ENCODE results near the gene PTPRK.

DNA sequence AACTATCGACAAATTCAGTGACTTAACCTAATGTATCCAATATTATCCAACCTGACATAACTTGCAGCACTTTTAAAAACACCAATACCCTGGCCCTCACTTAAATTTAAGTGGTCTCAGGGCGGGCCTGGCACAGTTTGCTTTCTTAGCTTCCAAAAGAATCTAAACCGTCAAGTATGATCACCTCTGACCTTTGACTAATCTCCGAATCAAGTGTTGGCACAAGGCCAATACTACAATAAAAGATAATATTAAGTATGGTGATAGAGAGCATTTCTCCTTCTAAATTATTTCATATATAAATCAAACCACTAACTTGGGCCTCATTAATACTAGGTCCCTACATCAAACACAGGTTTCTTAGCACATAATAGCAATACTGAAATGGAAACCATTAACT lies 153.0 kb downstream of the PTPRK start:
- TF ChIP-seq RCOR1 (IDR thresholded peaks at IDR 0.05; ENCODE audit: borderline replicate concordance in 1 of 2, low read depth in 2 of 2, low read length in 2 of 2): no peak
- no peak for TF ChIP-seq NCOA1 (IDR thresholded peaks at IDR 0.05; ENCODE audit: low read depth)
- TF ChIP-seq, protein P1, sequence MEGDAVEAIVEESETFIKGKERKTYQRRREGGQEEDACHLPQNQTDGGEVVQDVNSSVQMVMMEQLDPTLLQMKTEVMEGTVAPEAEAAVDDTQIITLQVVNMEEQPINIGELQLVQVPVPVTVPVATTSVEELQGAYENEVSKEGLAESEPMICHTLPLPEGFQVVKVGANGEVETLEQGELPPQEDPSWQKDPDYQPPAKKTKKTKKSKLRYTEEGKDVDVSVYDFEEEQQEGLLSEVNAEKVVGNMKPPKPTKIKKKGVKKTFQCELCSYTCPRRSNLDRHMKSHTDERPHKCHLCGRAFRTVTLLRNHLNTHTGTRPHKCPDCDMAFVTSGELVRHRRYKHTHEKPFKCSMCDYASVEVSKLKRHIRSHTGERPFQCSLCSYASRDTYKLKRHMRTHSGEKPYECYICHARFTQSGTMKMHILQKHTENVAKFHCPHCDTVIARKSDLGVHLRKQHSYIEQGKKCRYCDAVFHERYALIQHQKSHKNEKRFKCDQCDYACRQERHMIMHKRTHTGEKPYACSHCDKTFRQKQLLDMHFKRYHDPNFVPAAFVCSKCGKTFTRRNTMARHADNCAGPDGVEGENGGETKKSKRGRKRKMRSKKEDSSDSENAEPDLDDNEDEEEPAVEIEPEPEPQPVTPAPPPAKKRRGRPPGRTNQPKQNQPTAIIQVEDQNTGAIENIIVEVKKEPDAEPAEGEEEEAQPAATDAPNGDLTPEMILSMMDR (IDR thresholded peaks at IDR 0.05 in 2 of 3, conservative IDR thresholded peaks at IDR 0.05 in 1 of 3; ENCODE audit: insufficient read depth in 2 of 3, low read depth in 1 of 3, low read length in 3 of 3): no peak
- no peak for TF ChIP-seq POLR2A (conservative IDR thresholded peaks at IDR 0.05)
- TF ChIP-seq ADNP (tag; IDR thresholded peaks at IDR 0.05): no peak
- TF ChIP-seq ZNF699 (CRISPR knock-in tag; IDR thresholded peaks at IDR 0.05; ENCODE audit: insufficient replicate concordance): no peak
- no peak for TF ChIP-seq MEF2A (IDR thresholded peaks at IDR 0.05; ENCODE audit: control insufficient read depth, low read depth, low read length)
- TF ChIP-seq REST (IDR thresholded peaks at IDR 0.05; ENCODE audit: borderline replicate concordance): no peak
- no peak for TF ChIP-seq REST (CRISPR knock-in tag; IDR thresholded peaks at IDR 0.05; ENCODE audit: low read depth)
- TF ChIP-seq POLR2AphosphoS5 (IDR thresholded peaks at IDR 0.05; ENCODE audit: control insufficient read depth, insufficient read depth, low read depth, low read length): no peak
- no peak for TF ChIP-seq RNF2 (IDR thresholded peaks at IDR 0.05)
- TF ChIP-seq PCBP2 (IDR thresholded peaks at IDR 0.05; ENCODE audit: low read depth, low read length, poor library complexity, severe bottlenecking): no peak
- TF ChIP-seq ATF1 (CRISPR knock-in tag; IDR thresholded peaks at IDR 0.05): no peak
- TF ChIP-seq ATF1 (tag; IDR thresholded peaks at IDR 0.05): no peak

Data from K562 (cell line).